Activated CD8-positive, alpha-beta memory T cell treated with anti-CD3 and anti-CD28 coated beads for 24 hours (primary cell): ENCODE measurements around the gene CDC14A.
A peak's percentile ranks its signal among the peaks of the same experiment; 100 is the strongest.
"Not testable (repeated sequence)": the region's sequence is repeated elsewhere in the genome, so short reads cannot be mapped to it uniquely, and the experiment has no call there.

Experiments used
- DNase-seq: peaks from one replicate; pipeline ENCODE4 v3.0.0-alpha.2; 2020

Gene CDC14A, protein sequence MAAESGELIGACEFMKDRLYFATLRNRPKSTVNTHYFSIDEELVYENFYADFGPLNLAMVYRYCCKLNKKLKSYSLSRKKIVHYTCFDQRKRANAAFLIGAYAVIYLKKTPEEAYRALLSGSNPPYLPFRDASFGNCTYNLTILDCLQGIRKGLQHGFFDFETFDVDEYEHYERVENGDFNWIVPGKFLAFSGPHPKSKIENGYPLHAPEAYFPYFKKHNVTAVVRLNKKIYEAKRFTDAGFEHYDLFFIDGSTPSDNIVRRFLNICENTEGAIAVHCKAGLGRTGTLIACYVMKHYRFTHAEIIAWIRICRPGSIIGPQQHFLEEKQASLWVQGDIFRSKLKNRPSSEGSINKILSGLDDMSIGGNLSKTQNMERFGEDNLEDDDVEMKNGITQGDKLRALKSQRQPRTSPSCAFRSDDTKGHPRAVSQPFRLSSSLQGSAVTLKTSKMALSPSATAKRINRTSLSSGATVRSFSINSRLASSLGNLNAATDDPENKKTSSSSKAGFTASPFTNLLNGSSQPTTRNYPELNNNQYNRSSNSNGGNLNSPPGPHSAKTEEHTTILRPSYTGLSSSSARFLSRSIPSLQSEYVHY

DNA sequence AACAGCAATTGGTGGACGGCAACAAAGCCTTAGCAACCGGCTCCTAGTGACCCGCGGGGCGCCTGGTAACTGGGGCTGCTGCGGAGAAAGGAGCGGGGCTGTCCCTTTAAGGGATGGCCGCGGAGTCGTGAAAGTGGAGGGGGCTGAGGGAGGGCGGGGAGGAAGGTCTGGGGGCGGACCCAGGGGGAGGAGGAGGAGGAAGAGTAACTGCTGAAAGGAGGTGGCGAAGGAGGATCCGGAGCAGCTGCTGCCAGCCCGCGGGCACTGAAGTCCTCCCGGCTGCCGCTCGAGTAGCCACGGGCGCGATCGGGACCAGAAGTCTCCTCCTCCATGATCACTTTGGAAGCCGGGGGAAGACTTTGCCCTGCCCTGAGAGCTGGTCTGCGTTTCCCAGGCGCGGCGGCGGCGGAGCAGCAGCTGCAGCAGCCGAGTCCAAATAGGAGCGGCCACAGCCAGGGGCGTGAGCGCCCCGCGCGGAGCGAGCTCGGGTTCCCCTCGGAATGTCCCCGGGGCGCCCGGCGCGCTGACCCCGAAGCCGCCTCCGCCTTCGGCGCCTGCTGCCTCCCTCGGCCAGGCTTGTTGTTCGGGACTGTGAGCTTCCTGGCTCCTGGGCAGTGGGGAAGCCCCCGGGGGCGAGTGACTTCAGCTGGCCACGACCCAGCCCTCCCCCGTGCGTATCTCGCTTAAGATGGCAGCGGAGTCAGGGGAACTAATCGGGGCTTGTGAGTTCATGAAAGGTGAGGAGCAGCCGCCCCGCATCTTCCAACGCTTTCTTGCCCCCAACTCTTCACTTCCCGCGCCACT is at the start of gene CDC14A:
Gene CDC14A, plus strand, starts transcription at position 240 of the 804 bp plus-strand sequence. Its CDS starts 449 bp downstream, at position 689.
- DNase-seq: peak; percentile 90

DNA sequence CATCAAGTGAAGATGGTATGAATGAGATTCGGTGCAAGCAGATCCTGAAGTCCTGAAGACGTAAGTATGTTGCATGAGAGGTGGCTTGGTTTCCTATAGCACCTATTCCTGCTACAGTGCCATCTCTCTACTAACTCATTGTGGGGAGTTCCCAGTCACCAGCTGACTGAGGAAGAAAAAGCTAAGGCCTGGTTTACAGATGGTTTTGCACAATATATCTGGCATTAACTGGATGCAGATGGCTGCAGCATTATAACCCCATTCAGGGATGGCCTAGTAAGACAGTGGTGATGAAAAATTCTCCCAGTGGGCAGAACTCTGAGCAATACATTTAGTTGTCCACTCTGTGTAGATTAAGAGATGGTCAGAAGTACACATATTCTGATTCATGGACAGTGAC is 49.6 kb upstream of the CDC14A start:
- DNase-seq: no peak

DNA sequence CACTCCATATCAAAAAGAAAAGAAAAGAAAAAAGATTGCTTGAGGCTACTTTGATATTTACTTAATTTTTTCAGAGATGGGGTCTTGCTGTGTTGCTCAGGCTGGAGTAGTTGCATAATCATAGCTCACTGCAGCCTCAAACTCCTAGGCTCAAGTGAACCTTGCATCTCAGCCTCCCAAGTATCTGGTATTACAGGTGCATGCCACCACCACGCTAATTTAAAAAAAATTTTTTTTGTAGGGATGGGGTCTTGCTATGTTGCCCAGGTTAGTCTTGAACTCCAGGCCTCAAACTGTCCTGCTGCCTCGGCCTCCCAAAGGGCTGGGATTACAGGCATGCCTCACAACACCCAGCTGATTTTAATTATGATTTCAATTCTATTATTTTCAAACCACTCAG is 48.1 kb upstream of the CDC14A start:
- no peak for DNase-seq

DNA sequence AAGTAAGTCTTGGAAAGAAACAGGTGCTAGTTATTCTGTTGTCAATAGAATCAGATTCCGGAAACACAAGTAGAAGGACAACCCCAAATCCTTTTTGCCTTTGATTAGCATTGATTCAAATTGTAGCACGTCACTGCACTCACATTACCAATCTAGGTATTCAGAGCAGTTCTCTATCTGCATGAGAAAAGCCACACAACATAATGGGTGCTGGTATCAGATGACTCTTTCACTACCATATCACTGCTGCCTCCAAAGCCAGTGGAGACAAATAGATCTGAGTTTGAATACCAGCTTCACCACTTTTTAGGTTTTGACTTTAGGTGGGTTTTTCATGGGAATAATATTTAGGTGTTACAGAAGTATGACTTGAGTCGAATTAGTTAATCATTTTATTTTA is 47.4 kb upstream of the CDC14A start:
- no peak for DNase-seq

DNA sequence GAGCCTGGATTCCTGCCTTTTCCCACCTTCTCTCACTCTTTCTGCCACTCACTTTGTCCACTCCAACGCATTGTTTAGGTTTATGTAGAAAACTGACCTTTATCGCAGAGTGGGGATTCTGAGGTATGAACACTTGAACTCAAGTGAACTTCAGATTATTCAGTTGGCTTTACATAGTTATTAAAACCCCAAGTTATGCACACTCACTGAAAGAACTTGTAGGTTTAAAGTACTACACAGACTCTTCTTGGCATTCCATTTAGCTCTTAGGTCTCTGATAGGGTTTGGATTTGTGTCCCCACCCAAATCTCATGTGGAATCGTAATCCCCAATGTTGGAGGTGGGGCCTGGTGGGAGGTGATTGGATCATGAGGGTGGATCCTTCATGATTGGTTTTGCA is 46.4 kb upstream of the CDC14A start:
- no peak for DNase-seq

DNA sequence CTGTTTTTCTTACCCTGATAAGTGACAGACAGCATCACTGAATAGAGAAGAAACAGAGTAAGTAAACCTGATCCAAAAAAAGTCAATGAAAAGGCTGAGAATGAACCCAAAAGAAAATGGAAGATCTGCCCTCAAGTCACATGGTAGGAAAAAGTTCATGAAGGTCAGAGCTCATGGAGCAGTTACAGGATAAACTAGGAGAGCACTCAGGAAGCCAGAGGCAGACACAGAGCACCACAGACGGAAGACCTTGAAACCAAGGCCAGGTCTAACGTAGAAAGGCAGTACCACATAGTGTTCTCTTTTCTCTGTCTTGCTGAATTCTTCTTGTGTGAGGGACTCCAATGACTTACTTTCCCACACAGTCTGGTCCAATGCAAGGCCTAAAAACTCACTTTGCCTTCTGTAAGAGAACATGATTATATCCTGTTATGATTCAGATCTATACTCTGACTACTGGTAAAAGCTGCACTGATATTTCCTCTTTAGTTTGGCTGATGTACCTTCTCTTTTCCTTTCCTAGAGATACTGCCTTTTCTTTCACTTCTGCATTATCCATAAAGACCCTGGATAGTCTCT is 45.5 kb upstream of the CDC14A start:
- no peak for DNase-seq

DNA sequence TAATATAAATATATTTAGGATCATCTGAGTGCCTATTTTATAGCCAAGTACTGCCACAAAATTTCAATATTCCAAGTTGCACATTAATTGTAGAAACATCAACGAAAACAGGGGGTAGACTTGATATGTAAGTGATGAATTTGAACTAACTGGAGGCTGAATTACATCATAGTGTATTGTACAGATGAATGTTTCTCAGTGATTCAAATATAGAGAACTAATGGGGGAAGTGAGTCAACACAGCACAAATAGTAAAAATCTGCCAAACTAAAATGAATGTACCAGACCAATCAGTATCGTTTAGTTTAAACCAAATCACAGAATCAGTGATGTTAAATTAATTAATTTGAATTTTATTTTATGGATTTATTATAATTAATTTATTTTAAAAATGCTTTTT is 43.5 kb upstream of the CDC14A start:
- no peak for DNase-seq

DNA sequence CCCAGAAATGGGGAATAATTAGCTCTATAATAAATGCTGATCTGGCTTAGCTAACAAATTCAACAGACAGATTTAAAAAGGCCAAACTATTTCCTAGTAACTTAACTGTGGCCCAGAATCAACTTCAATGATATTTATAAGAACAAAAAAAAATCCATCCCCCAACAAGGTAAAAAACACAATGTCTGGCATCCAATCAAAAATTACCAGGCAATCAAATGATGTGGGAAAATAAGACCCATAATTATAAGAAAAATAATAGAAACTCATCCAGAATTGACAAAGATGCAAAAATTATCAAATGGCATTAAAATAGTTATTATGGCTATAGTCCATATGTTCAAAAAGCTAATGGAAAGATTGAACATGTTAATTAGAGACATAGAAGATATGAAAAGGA is 42.4 kb upstream of the CDC14A start:
- DNase-seq: no peak

DNA sequence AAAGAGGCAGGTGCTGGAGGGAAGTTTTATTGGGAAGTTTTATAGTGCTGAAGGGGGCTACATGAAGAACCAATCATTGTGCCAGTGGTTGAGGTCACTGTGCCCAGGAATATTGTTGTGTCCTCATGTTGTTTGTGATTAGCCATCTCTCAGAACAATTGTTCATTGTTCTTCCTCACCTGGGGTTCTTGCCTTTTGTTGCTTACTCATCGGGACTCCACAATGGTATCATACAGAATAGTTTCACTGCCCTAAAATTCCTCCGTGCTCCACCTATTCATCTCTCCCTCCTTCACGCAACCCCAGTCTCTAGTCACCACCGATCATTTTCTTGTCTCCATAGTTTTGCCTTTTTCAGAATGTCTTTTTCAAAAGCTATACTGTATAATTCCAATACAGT is 38.9 kb upstream of the CDC14A start:
- DNase-seq: no peak

DNA sequence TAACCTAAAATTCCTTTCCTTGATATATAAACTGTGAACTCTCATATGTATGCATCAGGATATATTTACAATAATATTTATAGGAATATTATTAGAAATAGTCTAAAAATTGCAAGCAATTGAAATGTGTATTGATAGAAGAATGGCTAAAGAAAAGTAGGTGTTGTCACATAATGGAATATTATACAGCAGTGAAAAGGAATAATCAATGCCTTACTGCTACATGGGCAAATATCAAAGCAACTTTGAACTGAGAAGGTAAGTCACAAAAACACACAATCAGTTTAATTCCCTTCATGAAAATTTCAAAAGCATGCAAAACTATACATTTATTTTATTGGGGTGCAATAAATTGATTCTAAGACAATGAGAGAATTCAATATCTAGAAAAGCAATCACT is 35.7 kb upstream of the CDC14A start:
- DNase-seq: no peak

DNA sequence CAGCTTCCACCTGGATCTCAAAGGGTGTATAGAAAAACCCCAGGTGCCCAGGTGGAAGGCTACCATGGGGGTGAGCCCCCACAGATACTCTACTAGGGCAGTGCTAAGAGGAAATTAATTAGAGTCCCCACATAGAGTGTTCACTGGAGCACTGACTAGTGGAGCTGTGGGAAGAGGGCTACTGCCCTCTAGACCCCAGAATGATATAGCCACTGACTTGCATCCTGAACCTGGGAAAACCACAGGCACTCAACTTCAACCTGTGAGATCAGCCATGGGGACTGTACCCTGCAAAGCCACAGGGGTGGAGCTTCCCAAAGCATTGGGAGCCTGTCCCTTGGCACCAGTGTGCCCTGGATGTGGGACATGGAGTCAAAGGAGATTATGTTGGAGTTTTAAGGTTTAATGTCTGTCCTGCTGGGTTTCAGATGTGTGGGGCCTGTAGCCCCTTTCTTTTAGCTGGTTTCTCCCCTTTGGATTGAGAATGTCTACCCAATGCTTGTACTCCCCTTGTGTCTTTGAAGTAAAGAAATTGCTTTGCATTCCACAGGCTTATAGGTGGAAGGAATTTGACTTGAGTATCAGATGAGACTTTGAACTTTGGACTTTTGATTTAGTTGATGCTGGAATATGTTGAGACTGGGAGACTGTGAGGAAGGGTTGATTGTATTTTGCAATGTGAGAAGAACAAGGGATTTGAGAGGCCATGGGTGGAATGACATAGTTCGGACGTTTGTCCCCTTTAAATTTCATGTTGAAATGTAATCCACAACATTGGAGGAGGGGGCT is 31.8 kb upstream of the CDC14A start:
- DNase-seq: no peak

DNA sequence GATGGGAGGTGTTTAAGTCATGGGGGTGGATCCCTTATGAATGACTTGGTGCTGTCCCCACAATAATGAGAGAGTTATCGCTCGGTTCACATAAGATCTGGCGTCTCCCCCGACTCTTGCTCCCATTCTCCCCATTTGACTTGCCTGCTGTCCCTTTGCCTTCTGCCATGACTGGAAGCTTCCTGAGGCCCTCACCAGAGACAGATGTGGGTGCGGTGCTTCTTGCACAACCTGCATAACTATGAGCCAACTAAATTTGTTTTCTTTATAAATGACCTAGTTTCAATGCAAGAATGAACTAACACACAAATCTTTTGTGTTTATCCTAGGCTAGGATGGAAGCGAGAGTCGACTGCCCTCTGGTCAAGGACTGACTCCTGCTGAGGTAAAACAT is 31.2 kb upstream of the CDC14A start:
- DNase-seq: no peak

DNA sequence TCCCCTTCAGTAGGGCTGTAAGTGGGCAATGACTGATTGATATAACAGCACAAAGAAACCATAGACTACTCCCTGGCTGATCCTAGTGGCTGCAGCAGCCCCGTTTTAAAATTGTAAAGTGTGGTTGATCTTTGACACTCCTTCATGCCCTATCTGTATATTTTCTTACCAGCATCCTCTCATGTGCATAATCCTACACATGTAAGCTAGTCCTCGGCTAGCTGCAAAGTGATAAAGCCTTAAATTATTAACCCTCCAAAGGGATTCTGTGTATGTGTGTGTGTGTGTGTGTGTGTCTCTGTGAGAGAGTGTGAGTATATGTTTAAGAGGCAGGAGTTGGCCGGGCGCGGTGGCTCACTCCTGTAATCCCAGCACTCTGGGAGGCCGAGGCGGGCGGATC is 30.8 kb upstream of the CDC14A start:
- no peak for DNase-seq

DNA sequence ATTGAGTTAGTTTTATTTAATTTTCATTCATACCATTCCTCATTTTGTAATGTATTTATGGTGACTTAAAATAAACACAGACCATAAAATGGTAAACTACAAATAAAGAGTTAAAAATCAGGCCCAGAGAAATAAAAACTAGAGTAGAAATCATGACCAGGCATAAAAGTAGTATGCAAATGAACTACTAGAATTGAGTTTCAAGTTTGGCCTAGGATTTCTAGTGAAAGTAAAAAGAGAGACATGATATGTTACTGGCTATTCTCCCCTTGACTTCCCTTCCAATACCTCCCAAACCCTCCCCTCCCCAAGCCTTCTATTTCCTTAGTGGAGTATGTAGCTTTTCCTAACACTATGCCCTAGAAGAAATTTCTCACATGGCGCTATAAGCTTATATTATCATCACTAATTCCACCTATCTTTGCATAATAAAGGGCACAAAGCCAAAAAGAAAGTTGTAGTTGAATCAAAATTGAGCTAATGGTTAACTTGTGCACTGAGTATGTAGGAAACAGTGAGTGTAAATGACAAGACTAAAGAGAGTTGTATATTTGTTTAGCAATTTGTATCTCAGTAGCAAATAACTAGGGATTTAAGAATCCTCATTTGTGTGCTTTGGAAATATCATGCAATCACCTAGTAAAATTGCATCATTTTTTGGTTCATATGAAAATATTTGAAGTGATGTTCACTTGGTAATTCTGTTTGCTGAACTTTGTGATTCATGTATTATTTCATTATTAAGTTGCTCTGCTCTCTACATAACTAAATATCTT is 29.7 kb upstream of the CDC14A start:
- DNase-seq: no peak

DNA sequence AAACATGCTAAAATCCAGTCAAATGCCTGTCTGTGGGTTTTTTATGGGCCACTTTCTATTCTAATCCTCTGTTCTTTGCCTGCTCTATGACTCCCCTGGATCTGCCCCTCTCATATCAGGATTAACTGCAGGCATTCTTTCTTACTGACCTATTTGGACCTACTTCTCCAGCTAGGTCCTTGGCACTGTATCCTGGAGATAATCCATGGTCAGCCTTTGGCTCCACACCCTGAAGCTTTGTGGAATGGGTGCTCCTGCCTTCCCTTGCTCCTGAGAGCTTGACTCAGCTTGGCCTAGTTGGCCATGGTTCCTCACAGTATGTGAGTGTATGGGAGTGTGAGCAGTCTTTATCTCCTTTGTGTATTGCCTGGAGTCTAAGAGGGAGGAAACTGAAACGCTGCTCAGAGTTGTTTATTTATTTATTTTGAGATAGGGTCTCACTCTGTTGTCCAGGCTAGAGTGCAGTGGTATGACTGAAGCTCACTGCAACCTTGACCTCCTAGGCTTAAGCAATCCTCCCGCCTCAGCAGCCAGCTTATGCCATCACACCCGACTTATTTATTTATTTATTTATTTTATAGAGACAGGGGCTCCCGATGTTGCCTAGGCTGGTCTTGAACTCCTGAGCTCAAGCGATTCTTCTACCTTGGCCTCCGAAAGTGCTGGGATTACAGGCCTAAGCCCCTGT is 28.7 kb upstream of the CDC14A start:
- no peak for DNase-seq

DNA sequence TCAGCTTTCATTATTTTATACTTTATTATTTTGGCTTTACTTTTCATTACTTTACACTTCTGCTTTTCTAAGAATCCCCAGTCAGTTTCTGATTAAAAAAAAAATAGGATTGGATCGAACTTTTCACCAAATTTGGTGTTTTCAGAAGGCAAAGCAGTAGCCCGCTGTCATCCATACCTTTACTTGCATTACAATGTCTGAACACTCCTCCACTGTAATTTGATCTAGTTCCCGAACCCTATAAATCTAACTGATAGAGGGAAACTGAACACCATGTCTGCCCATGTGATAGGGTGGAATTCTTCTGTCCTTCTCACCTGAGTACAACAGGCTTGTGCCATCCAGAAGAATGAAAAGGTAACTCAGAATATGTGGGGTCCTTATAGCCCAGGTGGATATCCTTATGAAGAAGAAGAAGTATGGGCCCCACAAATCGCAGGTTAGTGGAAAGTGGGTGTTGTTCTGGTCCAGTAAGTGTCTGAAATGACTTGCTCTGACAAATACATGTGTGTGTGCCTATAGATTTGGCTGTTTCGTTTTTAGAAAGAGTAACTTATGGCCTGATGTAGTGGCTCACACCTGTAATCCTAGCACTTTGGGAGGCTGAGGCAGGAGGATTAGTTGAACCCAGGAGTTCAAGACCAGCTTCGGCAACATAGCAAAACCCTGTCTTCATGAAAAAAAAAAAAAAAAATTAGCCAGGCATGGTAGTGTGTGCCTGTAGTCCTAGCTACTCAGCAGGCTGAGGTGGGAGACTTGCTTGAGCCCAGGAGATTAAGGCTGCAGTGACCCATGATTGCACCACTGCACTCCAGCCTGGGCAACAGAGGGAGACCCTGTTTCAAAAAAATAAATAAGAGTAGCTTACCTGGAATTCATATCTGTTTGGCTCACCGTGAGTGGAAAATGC is 26.6 kb upstream of the CDC14A start:
- no peak for DNase-seq

DNA sequence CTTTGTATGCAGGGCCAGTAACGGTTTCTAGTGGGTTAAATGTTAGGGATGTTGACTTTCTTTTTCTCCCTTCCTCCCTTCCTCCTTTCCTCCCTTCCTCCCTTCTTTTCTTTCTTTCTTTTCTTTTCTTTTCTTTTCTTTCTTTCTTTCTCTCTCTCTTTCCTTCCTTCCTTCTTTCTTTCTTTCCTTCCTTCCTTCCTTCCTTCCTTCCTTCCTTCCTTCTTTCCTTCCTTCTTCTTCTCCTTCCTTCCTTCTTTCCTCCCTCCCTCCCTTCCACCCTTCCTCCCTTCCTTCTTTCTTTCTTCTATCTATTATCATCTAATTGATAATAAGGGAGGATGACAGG is 26.0 kb upstream of the CDC14A start:
- not testable (repeated sequence) for DNase-seq

DNA sequence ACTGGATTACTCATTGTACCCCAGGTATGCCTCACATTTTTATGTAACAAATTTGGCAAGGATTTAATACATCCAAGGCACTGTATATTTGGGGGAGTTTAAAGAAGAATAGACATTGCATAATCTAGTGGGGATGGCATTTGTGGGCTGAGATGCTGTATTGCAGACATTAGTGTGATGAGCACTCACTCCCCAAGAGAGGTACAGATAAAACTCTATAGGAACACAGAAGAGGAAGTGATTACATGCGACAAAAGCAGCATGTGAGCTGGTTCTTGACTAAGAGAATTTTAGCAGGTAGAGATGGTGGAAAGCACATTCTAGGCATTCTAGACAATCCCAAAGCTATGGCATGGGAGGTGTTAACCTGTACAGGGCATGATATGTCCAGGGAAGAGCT is 24.2 kb upstream of the CDC14A start:
- no peak for DNase-seq

DNA sequence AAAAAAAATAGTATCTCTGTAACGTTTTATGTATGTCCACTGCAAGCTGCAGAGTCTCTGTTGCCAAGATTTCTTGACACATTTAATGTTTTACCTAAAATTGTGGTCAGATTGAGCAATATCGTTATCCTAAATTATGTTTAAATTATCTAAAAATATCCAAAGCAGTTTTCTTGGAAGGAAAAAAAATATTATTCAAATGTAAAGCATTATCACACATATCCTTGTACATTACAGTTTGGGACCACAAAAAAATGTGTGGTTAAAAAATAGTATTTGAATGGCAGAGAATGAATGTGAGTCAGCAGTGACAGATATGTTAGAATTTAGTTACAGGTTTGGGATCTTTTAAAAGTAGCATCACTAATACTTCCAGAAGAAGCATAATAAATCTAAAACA is 21.2 kb upstream of the CDC14A start:
- not testable (repeated sequence) for DNase-seq

DNA sequence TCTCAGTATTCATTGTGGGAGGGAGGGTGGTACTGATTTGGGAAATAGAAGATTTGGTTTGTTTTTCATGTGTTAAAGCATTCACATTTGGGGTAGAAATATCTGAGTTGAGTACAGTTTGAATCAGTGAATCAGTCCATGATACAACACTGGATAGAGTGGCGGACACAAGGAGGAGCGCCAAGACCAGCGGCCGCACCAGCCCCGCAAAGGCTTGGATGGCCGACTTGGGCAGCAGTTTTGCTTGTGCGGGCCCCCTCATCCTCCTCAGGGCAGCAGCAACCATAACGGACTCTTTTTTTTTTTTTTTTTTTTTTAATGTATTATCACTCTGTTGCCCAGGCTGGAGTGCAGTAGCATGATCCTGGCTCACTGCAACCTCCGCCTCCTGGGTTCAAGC is 20.0 kb upstream of the CDC14A start:
- no peak for DNase-seq
